ENCODE data around the gene TMPRSS2.

TMPRSS2 gene

GRCh38 chr21:41481191-41481590 lies 26.8 kb downstream of the TMPRSS2 start:
- peak; percentile 42 for DNase-seq (ENCODE audit: low read depth)

DNA sequence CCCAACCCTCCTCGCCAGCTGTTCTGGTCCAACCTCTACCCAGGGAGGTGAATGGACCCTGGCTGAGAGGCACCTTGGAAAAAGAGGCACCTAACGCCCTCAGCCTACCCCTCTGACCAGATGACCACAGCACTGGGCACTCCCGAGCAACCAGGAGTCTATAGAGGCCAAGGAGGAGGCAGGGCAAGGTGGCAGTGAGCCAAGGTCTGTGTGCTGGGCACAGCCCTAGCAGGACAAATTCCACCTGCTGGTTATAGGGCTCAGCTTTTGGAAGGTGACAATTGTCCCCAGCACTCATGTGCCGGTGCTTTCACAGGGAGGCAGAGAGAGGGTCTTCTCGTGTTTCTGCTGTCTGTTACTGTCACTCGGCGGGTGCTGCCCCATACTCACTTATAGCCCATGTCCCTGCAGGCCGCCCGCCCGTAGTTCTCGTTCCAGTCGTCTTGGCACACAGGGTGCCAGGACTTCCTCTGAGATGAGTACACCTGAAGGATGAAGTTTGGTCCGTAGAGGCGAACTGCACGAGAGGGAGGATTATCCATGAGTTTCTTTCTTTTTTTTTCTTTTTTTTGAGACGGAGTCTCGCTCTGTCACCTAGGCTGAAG lies 27.8 kb downstream of the TMPRSS2 start:
- no peak for DNase-seq (ENCODE audit: low read depth)

DNA sequence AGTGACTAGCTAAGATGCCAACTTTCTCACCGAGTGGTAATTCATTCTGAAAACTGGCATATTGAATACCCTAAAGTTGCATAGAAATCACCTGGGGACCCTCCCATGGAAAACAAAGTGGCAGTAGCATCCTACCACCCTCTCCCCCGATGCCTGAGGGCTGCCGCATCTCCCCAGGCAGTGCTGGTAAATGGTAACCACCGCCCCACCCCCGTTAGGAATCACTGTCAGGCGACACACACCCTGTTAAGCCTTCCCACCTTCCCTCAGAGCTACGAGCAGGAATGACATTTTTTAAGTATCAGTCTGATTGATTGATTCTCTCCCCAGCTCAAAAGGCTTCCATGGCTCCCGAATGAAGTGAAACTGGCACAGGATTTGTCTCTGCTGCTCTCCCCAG lies 28.3 kb downstream of the TMPRSS2 start:
- DNase-seq (ENCODE audit: low read depth): no peak

GRCh38 chr21:41478319-41479177 lies 29.4 kb downstream of the TMPRSS2 start:
- no peak for DNase-seq (ENCODE audit: low read depth)

DNA sequence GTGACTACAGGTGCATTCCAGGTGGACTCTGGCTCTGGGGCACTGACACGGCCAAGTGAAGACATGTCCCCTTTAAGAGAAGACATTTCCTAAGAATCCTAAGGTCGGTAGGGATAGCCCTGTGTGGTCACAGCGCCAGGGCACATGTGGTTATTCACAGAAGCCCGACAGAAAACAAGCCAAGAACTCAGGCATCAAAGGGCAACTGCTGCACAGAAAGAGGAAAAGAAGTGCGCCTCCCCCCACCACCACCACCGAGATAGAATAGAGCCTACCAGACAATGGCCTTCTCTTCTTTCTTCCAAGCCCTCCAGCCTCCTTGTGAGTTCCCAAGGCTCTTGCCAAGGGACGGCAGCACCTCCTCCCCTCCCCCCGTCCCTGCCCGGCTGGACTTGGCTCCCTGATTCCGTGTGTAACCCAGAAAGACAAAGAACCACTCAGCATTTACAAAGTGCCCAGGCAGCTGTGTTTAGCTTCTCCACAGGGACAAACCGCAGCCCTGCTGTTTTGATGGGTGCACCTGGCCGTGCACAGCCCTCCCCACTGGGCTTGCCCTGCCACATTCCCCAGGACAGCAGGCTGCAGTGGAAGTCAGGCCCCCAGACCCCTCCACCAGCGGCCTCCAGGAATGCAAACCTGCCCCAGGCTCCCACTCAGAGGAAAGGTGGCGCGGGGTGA lies 30.2 kb downstream of the TMPRSS2 start:
- DNase-seq (ENCODE audit: low read depth): no peak

DNA sequence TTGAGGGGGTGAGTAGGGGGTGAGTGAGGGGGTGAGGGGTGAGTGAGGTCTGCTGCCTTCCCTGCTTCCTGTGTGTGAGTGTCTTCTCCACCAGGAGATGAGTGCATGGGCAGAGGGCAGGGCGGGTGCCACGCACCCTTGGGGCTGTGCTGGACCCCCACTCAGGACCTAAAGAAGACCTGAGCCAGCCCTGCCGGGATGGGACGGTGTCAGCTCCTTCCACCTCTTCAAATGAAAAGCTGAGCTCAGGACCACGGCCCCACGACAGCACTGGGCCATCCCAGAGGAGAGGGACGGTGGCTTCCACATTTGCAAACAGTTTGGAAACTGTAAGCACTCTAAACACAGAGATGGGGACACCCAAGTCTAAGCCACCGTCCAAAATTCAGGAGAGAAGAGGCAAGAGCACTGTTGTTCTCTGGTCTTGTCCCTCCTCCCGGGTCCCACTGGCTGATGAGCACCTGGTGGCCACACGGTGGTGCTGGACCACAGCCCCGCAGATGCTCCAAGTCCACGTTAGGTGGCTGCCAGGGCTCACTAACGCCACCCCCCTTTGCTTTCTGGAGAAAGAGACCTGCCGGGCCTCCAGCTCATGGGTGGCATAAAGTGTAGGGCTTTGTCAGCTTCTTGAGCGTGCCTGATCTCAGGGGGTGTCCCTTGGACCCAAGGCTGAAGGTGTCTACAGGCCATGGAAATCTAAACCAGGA lies 32.1 kb downstream of the TMPRSS2 start:
- DNase-seq (ENCODE audit: low read depth): no peak

DNA sequence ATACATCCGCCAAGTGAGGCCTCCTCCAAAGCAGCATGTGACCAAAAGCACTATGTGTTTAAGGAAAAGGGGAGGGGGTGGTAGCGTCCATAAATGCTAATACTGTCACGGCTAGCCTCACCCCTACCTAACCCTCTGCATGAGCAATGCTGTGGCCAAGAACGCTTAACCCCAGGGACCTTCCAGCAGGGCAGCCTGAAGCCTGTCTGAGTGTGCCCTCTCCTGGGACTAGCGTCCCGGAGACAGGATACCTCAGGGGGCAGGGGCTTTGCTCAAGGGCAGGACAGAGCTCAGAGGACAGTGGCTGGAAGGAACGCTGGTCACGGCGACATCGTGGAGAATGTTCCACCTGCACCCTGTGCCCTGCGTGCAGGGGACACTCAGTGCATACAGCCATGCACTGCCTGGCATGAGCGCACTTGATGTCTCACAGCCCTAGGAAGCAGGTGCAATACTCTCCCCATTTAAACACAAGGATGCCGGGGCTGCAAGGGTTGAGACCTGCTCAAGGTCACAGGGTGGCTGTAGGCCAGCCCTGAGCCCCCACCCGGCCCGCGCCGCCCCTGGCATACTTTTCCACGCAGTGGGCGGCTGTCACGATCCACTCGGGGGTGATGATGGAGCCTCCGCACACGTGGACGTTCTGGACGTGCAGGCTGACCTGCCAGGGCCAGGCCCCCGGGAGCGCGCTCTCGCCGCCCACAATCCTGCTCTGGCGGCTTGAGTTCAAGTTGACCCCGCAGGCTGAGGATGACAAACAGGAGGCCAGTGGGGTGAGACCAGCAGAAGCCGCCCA lies 35.0 kb downstream of the TMPRSS2 start:
- DNase-seq (ENCODE audit: low read depth): no peak

GRCh38 chr21:41470054-41470453 lies 37.9 kb downstream of the TMPRSS2 start:
- DNase-seq (ENCODE audit: low read depth): no peak

DNA sequence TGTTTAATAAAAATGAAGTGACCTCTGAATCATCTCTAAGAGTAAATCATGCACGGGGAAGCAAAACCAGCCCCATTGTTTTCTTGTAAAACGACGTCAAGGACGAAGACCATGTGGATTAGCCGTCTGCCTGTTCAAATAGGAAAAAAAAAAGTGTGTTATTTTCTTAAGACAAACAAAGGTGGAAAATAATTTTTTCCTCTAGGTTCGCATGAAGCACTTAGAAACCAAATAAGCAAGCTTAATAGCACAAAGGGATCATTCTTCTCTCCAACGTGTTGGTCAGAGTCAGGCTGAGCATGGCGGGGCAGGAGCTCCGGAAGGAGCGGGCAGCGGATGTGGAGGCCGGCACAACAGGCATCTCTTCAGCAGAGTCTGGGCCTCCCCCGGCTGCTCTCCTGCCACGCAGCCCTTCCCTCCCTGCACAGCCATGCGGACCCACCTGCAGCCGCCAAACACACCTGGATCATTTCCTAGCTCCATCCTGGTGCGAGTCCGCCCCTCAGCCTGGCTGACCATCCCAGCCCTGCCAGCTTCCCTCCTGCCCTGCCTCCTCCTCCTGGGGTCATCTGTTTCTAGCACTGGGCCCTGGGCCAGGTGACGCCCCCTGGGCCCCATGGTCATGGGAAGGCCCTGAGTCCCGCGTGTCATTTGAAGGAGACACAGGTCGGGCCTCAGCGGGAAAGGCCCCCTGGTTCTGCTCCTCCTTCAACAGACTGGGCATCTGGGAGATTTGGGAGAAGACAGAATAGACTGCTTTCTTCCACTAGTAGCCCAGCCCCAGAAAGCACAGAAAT lies 41.7 kb downstream of the TMPRSS2 start:
- DNase-seq (ENCODE audit: low read depth): no peak

DNA sequence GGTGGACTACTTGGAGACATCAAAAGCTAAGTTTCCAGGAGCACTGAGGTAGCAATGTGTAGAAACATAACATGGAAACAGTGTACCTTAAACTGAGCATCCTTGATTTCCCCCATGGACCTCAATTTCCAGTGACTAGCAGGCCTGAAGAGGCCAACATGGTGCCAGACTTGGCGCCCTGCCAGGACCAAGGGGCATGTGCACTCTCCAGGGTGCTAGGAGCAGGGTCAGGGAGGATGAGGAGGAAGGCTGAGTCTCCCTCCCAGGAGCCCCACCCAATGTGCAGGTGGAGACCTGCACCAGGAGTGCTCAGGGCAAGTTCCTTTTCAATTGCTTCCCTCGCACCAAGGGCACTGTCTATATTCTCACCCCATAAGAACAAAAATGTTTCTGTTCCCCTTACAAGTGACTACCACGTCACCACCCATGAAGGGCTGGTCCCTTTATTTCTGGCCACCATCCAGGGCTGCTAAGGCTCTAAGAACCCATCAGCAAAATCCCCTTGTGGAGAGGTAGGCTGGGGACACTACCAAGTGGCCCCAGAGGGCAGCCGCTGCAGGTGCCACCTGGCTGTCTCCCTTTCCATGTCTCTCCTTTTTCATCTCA lies 42.7 kb downstream of the TMPRSS2 start:
- DNase-seq (ENCODE audit: low read depth): no peak

GRCh38 chr21:41460578-41461527 lies 47.1 kb downstream of the TMPRSS2 start:
- DNase-seq (ENCODE audit: low read depth): peak; percentile 66

DNA sequence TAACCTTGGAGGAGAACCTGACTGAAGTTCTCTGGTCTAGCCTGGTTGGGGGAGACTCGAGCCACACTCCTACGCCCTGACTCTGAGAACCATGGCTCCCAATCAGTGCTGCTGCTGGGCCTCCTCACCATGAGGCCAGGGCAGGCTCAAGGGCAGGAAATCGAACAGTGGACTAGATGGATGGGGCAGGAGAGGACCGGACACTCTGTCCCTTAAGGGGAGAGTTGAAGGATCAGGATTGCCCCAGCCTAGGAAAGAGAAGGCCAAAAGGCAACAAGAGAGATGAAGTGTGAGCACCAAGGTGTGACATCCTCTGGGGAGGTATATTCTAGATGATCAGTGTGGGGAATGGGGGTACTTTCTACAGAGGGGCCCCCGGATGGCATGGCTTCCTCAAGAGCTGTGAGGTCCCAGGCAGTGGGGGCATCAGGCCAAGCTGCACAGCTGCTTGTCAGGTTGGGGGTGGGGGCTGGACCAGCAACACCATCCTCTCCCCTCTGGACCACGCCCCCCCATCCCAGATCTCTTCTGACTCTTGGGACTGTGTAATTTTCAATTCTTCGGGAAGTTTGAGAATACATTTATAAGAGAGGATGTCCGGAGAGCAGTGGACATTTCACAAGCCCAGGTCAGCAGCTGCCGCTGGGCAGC lies 47.9 kb downstream of the TMPRSS2 start:
- DNase-seq (ENCODE audit: low read depth): no peak

DNA sequence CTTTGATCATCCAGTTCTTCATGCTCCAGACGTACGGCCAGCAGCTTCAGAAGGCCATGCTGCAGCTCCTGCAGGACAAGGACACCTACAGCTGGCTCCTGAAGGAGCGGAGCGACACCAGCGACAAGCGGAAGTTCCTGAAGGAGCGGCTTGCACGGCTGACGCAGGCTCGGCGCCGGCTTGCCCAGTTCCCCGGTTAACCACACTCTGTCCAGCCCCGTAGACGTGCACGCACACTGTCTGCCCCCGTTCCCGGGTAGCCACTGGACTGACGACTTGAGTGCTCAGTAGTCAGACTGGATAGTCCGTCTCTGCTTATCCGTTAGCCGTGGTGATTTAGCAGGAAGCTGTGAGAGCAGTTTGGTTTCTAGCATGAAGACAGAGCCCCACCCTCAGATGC lies 49.4 kb downstream of the TMPRSS2 start:
- DNase-seq (ENCODE audit: low read depth): no peak

GRCh38 chr21:41458121-41458520 lies 49.8 kb downstream of the TMPRSS2 start:
- DNase-seq (ENCODE audit: low read depth): no peak

- DNase-seq (ENCODE audit: low read depth): no peak
These were observed 54.2 kb downstream of the TMPRSS2 start for GRCh38 chr21:41453761-41454160.

GRCh38 chr21:41453198-41453597 lies 54.8 kb downstream of the TMPRSS2 start:
- no peak for DNase-seq (ENCODE audit: low read depth)

DNA sequence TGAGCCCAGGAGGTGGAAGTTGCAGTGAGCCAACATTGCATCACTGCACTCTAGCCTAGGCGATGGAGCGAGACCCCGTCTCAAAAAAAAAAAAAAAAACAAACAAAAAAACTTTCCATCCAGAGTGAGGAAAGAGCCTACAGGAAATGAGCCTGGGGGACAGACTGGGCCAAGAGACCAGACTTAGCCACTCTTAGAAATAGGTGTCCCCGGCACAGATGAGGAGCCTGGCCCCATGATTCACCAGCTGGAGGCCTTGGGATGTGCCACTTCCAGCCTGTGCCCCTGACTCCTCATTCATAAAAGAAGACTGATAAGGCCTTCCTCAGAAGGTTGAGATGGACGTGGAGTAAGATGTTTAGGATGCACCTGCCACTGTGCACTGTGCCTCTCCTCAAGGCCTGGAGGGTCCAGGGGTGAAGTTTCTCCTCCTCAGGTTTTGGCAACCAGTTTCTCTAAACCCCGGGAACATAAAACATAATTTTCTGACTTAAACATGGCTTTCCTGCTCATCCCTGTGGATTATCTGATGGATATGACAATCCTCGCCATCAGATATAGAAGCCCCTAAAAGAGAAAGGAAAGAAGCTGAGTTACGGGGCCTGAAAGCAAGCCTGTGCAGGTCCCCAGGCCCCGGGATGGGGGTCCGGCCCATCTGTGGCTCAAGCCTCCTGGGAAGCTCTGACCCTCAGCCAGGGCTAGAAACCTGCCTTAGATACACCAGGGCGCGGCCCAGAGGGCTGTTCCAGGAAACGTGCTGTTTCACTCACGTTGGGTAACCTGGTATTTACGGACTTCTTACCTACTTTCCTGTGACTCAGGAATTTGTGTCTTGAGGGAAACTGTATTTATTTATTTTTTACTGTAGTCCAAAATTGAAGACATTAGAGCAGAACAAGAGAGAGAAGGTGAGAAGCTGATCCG lies 55.9 kb downstream of the TMPRSS2 start:
- DNase-seq (ENCODE audit: low read depth): no peak

- no peak for DNase-seq (ENCODE audit: low read depth)
These were observed 58.3 kb downstream of the TMPRSS2 start for GRCh38 chr21:41449613-41450012.
